HepG2 (cell line): ENCODE results near the gene CADM3.

Experiments used
- CENPT ChIP-seq: sonication (generic); formaldehyde crosslinking; IDR thresholded peaks from 2 replicates; pipeline ENCODE4 v1.8.0; 2022; ENCODE audit warnings: low read depth, mild to moderate bottlenecking, moderate library complexity, missing genetic modification reagents
- POLR2AphosphoS5 ChIP-seq: IDR thresholded peaks from 2 replicates; pipeline ENCODE4 v1.6.1; 2012; ENCODE audit warnings: low read depth, low read length
- ZC3H13 ChIP-seq: sonication (generic); formaldehyde crosslinking; IDR thresholded peaks from 2 replicates; pipeline ENCODE4 v1.8.1; 2023; ENCODE audit warnings: mild to moderate bottlenecking, missing genetic modification reagents, moderate library complexity
- TF ChIP-seq, protein P1 (sequence below): fragments of 450-650 bp; IDR thresholded peaks from 2 replicates; pipeline ENCODE4 v1.6.1; 2017; ENCODE audit warnings: mild to moderate bottlenecking

DNA sequence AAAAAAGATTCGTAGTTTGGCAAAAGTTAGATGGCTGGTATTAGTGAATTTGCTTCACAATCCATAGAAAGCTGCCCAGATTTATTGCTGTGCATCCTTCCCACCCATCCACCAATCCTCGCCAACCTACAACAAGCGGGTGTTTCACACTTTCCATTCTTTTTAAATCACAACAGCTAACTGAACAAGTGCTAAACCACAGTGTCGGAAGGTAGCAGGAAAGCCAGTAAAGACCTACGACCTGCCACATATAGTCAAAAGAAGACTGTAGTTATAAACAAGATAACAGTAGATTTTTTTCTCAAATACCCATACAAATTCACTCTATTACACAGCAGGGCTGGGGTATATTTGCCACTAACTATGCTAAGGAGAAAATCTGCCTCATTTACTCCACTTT is 47.8 kb upstream of the CADM3 start:
- TF ChIP-seq, protein P1, sequence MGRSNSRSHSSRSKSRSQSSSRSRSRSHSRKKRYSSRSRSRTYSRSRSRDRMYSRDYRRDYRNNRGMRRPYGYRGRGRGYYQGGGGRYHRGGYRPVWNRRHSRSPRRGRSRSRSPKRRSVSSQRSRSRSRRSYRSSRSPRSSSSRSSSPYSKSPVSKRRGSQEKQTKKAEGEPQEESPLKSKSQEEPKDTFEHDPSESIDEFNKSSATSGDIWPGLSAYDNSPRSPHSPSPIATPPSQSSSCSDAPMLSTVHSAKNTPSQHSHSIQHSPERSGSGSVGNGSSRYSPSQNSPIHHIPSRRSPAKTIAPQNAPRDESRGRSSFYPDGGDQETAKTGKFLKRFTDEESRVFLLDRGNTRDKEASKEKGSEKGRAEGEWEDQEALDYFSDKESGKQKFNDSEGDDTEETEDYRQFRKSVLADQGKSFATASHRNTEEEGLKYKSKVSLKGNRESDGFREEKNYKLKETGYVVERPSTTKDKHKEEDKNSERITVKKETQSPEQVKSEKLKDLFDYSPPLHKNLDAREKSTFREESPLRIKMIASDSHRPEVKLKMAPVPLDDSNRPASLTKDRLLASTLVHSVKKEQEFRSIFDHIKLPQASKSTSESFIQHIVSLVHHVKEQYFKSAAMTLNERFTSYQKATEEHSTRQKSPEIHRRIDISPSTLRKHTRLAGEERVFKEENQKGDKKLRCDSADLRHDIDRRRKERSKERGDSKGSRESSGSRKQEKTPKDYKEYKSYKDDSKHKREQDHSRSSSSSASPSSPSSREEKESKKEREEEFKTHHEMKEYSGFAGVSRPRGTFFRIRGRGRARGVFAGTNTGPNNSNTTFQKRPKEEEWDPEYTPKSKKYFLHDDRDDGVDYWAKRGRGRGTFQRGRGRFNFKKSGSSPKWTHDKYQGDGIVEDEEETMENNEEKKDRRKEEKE = no peak
- no peak for TF ChIP-seq ZC3H13 (CRISPR knock-in tag)
- no peak for TF ChIP-seq POLR2AphosphoS5
- no peak for TF ChIP-seq CENPT (CRISPR knock-in tag)
